HepG2 (cell line): ENCODE results near the gene TNFRSF6B. TPM values are rescaled to one million over a fixed set of nuclear protein-coding genes. Genes with fewer than 3 reads are reported as not detected.

Experiments
- ATAC-seq: fragments of 200-7000 bp; cut with Tn5 transposase; 3 replicates; pipeline ENCODE4 v1.9.1; 2020; ENCODE audit warnings: mild to moderate bottlenecking, moderate library complexity
- BruUV-seq: library from RNA; stranded (reverse); fragments of 400-500 nt; replicated peaks from 2 replicates; lab custom pipeline; 2021; lab: Mats Ljungman, UMichigan
- CTCF ChIA-PET: fragments of 300-600 bp; formaldehyde crosslinking; extraction: SDS; loops from one replicate; lab custom pipeline; 2021; ENCODE audit warnings: low total read pairs, inconsistent platforms, low intra/inter-chr PET ratio; lab: Yijun Ruan, JAX
- POLR2A ChIA-PET: fragments of 350-600 bp; sonication (Branson Sonifier 250); formaldehyde crosslinking; loops from one replicate; lab custom pipeline; 2020; ENCODE audit warnings: antibody characterized with exemption, inconsistent platforms; lab: Yijun Ruan, JAX
- DNase-seq: peaks from one replicate; pipeline ENCODE4 v3.0.0-alpha.2; 2015; ENCODE audit warnings: low spot score
- FAIRE-seq: peaks from 3 replicates; lab custom pipeline; 2011; peaks lifted over from hg19 to GRCh38; lab: Jason Lieb, UNC
- H2AFZ ChIP-seq: one replicate; pipeline ENCODE4 v1.6.1; 2011; ENCODE audit warnings: low read length, inconsistent platforms
- H3K27ac ChIP-seq: fragments of 300-600 bp; 3 replicates; pipeline ENCODE4 v1.8.0; 2011; ENCODE audit warnings: mixed run types, mild to moderate bottlenecking, mixed read lengths, low read length, inconsistent platforms; ENCODE audit not compliant: insufficient read depth; ENCODE audit errors: extremely low read length
- H3K27me3 ChIP-seq, 2 experiments: fragments of 200-600 bp in 1 of 2; 2 replicates in 1 of 2; 3 replicates in 1 of 2; pipeline versions ENCODE4 v1.6.0 to v1.8.0; 2011; ENCODE audit warnings: low read length in 2 of 2, mild to moderate bottlenecking in 2 of 2, moderate library complexity in 2 of 2, inconsistent platforms in 1 of 2; ENCODE audit not compliant: insufficient read depth in 2 of 2, control insufficient read depth in 1 of 2
- H3K36me3 ChIP-seq, 2 experiments: fragments of 200-600 bp in 1 of 2; replicated peaks in 1 of 2; 2 replicates in 1 of 2; 3 replicates in 1 of 2; pipeline versions ENCODE4 v1.5.1 to v1.8.0; 2011; ENCODE audit warnings: low read length in 2 of 2, inconsistent platforms in 1 of 2; ENCODE audit not compliant: insufficient read depth in 2 of 2, control insufficient read depth in 1 of 2
- H3K4me1 ChIP-seq: 2 replicates; pipeline ENCODE4 v1.5.1; 2012; ENCODE audit warnings: low read length, inconsistent platforms; ENCODE audit not compliant: insufficient read depth
- H3K4me2 ChIP-seq: 2 replicates; pipeline ENCODE4 v1.6.0; 2011; ENCODE audit warnings: low read depth, low read length, inconsistent platforms
- H3K4me3 ChIP-seq, 3 experiments: fragments of 200-600 bp in 1 of 3; sonication (generic), shearing (Covaris generic) in 1 of 3; replicated peaks in 1 of 3; 2 replicates each; pipeline ENCODE4 v1.5.1; 2011 to 2016; ENCODE audit warnings: low read length in 3 of 3, inconsistent platforms in 2 of 3, low read depth in 2 of 3, mild to moderate bottlenecking in 2 of 3, control low read depth in 1 of 3, mixed read lengths in 1 of 3; ENCODE audit not compliant: insufficient read depth in 1 of 3
- H3K79me2 ChIP-seq: one replicate; pipeline ENCODE4 v1.6.1; 2011; ENCODE audit warnings: low read length, inconsistent platforms; ENCODE audit not compliant: insufficient read depth
- H3K9ac ChIP-seq: 2 replicates; pipeline ENCODE4 v1.6.0; 2011; ENCODE audit warnings: mild to moderate bottlenecking, low read depth, low read length, inconsistent platforms; ENCODE audit not compliant: insufficient read depth
- H3K9me3 ChIP-seq: 2 replicates; pipeline ENCODE4 v1.5.1; 2012; ENCODE audit warnings: mild to moderate bottlenecking, low read length
- H4K20me1 ChIP-seq: 2 replicates; pipeline ENCODE4 v1.6.0; 2011; ENCODE audit warnings: inconsistent platforms, mild to moderate bottlenecking, low read length, moderate library complexity; ENCODE audit not compliant: insufficient read depth
- ATRX ChIP-seq: sonication (generic); formaldehyde crosslinking; IDR thresholded peaks from 2 replicates; pipeline ENCODE4 v1.4.0; 2020; ENCODE audit warnings: missing genetic modification reagents, borderline replicate concordance
- BRCA1 ChIP-seq: sonication (generic); formaldehyde crosslinking; IDR thresholded peaks from 2 replicates; pipeline ENCODE4 v1.4.0; 2020; ENCODE audit warnings: missing genetic modification reagents
- HIVEP1 ChIP-seq: sonication (generic); formaldehyde crosslinking; IDR thresholded peaks from 2 replicates; pipeline ENCODE4 v1.4.0; 2020; ENCODE audit warnings: mild to moderate bottlenecking, missing genetic modification reagents
- ISX ChIP-seq: sonication (generic); formaldehyde crosslinking; conservative IDR thresholded peaks from 2 replicates; pipeline ENCODE4 v1.5.0; 2020; ENCODE audit warnings: missing genetic modification reagents
- KLF6 ChIP-seq: IDR thresholded peaks from 2 replicates; pipeline ENCODE4 v1.8.0; 2016; ENCODE audit warnings: missing biosample characterization, missing genetic modification reagents
- MAFG ChIP-seq: sonication (generic); formaldehyde crosslinking; IDR thresholded peaks from 2 replicates; pipeline ENCODE4 v1.5.1; 2020; ENCODE audit warnings: mild to moderate bottlenecking, missing genetic modification reagents
- NBN ChIP-seq: fragments of 450-650 bp; conservative IDR thresholded peaks from 2 replicates; pipeline ENCODE4 v1.6.1; 2017
- NFIC ChIP-seq: IDR thresholded peaks from 2 replicates; pipeline ENCODE4 v1.6.1; 2012; ENCODE audit warnings: mild to moderate bottlenecking, low read length, inconsistent platforms
- NFKBIZ ChIP-seq: IDR thresholded peaks from 2 replicates; pipeline ENCODE4 v1.6.1; 2018; ENCODE audit warnings: missing genetic modification reagents, missing compliant biosample characterization
- SOX5 ChIP-seq: IDR thresholded peaks from 2 replicates; pipeline ENCODE4 v1.6.1; 2016; ENCODE audit warnings: borderline replicate concordance
- THAP11 ChIP-seq: IDR thresholded peaks from 2 replicates; pipeline ENCODE4 v1.6.1; 2016; ENCODE audit warnings: missing biosample characterization, missing genetic modification reagents
- ZNF672 ChIP-seq: sonication (generic); formaldehyde crosslinking; IDR thresholded peaks from 2 replicates; pipeline ENCODE4 v1.8.1; 2022; ENCODE audit warnings: missing genetic modification reagents
- ZNF740 ChIP-seq: sonication (generic); formaldehyde crosslinking; IDR thresholded peaks from 2 replicates; pipeline ENCODE4 v1.4.0; 2020; ENCODE audit warnings: missing genetic modification reagents
- ZNF784 ChIP-seq: sonication (generic); formaldehyde crosslinking; IDR thresholded peaks from 2 replicates; pipeline ENCODE4 v1.5.1; 2020; ENCODE audit warnings: missing genetic modification reagents, mild to moderate bottlenecking, borderline replicate concordance
- ZSCAN21 ChIP-seq: sonication (generic); formaldehyde crosslinking; IDR thresholded peaks from 2 replicates; pipeline ENCODE4 v1.8.0; 2022; ENCODE audit warnings: mild to moderate bottlenecking, missing genetic modification reagents, moderate library complexity, borderline replicate concordance
- ZSCAN5A ChIP-seq: sonication (generic); formaldehyde crosslinking; IDR thresholded peaks from 2 replicates; pipeline ENCODE4 v1.8.0; 2022; ENCODE audit warnings: mild to moderate bottlenecking, missing genetic modification reagents, borderline replicate concordance
- WGBS: methylation state at CpG from one replicate; pipeline ENCODE4 v1.1.6; 2017; ENCODE audit warnings: low lambda C conversion rate; 5-methylcytosine and 5-hydroxymethylcytosine counted together
- in situ Hi-C: cut with HindIII; loops from 2 replicates; pipeline ENCODE4 v1.10.0; 2017; ENCODE audit warnings: low pct_unique_long_range_greater_than_20kb; ENCODE audit not compliant: extremely low pct_ligation_motif_present
- intact Hi-C: fragments of 100-400 bp; cut with micrococcal nuclease; formaldehyde crosslinking; loops from one replicate; pipeline ENCODE4 v1.10.0; 2022; ENCODE audit not compliant: unreplicated experiment
- polyA plus RNA-seq, 8 experiments: library from polyadenylated mRNA; depleted of rRNA in 3 of 8; stranded (reverse) in 7 of 8; unstranded in 1 of 8; fragments of >200 nt; fragmentation: Illumina TruSeq in 4 of 8; extraction: Trizol in 4 of 8; gene quantifications; 2 replicates each; pipeline versions ENCODE4 v1.2.1 to v1.2.3, GENCODE V29; 2011 to 2016; ENCODE audit warnings: low read depth in 4 of 8, missing spikeins in 1 of 8, mixed read lengths in 1 of 8; ENCODE audit not compliant: insufficient read depth in 1 of 8
- total RNA-seq, 5 experiments: library from RNA; depleted of rRNA; stranded (reverse); fragments of >200 nt; fragmentation: Illumina TruSeq; extraction: Trizol; gene quantifications; 2 replicates each; pipeline ENCODE4 v1.2.3, GENCODE V29; 2016; ENCODE audit warnings: low read depth in 1 of 5
- TF ChIP-seq, protein P1 (sequence below), 2 experiments: sonication (generic) in 1 of 2; formaldehyde crosslinking in 1 of 2; IDR thresholded peaks; 2 replicates each; pipeline versions ENCODE4 v1.4.0 to v1.6.1; 2016 to 2020; ENCODE audit warnings: borderline replicate concordance in 1 of 2, low read depth in 1 of 2, mild to moderate bottlenecking in 1 of 2, missing genetic modification reagents in 1 of 2

Gene TNFRSF6B
- total and polyA plus RNA-seq, 2 of the 13 experiments (the other 11 are each of a cell fraction or from before 2014, with no cell fraction given): 0.24 TPM; not detected in 1

GRCh38 chr20:63706852-63707557, 10.6 kb downstream of the TNFRSF6B start:
- peaks cover 58% of the 10 kb centered on the region for H3K79me2 ChIP-seq
- under 1% methylated on average over 39 of the region's 56 CpGs for WGBS
- CTCF ChIA-PET: interaction anchor here (1.1 to 3.2 kb wide), 6 partner anchors 31 to 267 kb away, joined by 4 to 15 read pairs (median 6); partner anchors contain the start of genes LIME1 and TPD52L2
- FAIRE-seq: peak; percentile 93
- peak; percentile 77 for DNase-seq
- POLR2A ChIA-PET: interaction anchor here (0.6 to 12.4 kb wide), 22 partner anchors 9 to 348 kb away, joined by 3 to 190 read pairs (median 7); partner anchors contain the start of genes GMEB2, LIME1, PRPF6 and RTEL1
- intact Hi-C loops (loop anchor here (1.0 to 2.0 kb wide), 3 partner anchors 34 to 158 kb away; partner anchors contain the start of gene TPD52L2), in situ Hi-C loops (loop anchor here (5.0 to 10.0 kb wide), 3 partner anchors 35 to 150 kb away; no protein-coding TSS in a partner anchor)
- BruUV-seq: no TSS peak
- H3K9ac ChIP-seq: peak overlapping the region; percentile 97
- H2AFZ ChIP-seq: no peak overlapping the region
- ATAC-seq: peak; percentile 71
- peaks cover 25 to 58% of the 10 kb centered on the region in 2 experiments for H3K36me3 ChIP-seq
- peaks cover 36% of the 10 kb centered on the region for H3K4me1 ChIP-seq
- no peaks in the 10 kb centered on the region; a peak in 1 of 5 replicates for H3K27me3 ChIP-seq
- peak overlapping the region; percentile 79 to 99 (median 99) for H3K4me3 ChIP-seq
- peaks cover 10% of the 10 kb centered on the region; the same call in 1 of the 2 replicates for H4K20me1 ChIP-seq
- H3K27ac ChIP-seq: peak overlapping the region; percentile 81
- peak overlapping the region; percentile 96 for H3K4me2 ChIP-seq
- no peaks in the 10 kb centered on the region for H3K9me3 ChIP-seq
- TF ChIP-seq ZSCAN5A (CRISPR knock-in tag) (no peak; the same call in 1 of the 2 replicates), ATRX (CRISPR knock-in tag) (no peak), ZSCAN21 (CRISPR knock-in tag) (peak; percentile 66; the same call in 1 of the 2 replicates), NBN (no peak), NFKBIZ (no peak), ZNF740 (CRISPR knock-in tag) (no peak), THAP11 (CRISPR knock-in tag) (peak; percentile 76), ISX (no peak), ZNF672 (CRISPR knock-in tag) (no peak), MAFG (CRISPR knock-in tag) (no peak), BRCA1 (CRISPR knock-in tag) (no peak), HIVEP1 (peak; percentile 36; the same call in 1 of the 2 replicates), KLF6 (CRISPR knock-in tag) (peak; percentile 76), NFIC (no peak), ZNF784 (CRISPR knock-in tag) (peak; percentile 5; the same call in 1 of the 2 replicates), SOX5 (CRISPR knock-in tag) (no peak)
- TF ChIP-seq, protein P1, sequence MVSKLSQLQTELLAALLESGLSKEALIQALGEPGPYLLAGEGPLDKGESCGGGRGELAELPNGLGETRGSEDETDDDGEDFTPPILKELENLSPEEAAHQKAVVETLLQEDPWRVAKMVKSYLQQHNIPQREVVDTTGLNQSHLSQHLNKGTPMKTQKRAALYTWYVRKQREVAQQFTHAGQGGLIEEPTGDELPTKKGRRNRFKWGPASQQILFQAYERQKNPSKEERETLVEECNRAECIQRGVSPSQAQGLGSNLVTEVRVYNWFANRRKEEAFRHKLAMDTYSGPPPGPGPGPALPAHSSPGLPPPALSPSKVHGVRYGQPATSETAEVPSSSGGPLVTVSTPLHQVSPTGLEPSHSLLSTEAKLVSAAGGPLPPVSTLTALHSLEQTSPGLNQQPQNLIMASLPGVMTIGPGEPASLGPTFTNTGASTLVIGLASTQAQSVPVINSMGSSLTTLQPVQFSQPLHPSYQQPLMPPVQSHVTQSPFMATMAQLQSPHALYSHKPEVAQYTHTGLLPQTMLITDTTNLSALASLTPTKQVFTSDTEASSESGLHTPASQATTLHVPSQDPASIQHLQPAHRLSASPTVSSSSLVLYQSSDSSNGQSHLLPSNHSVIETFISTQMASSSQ (IDR thresholded peaks at IDR 0.05; ENCODE audit: low read depth): no peak
- TF ChIP-seq, protein P1 (CRISPR knock-in tag; IDR thresholded peaks at IDR 0.05; ENCODE audit: borderline replicate concordance): peak; percentile 26; the same call in 1 of the 2 replicates
